ENCODE measurements around the gene ALAD. TPM values are rescaled to one million over a fixed set of nuclear protein-coding genes. Genes with fewer than 3 reads are reported as not detected.

The ALAD gene
- total and polyA plus RNA-seq, 9 of the 15 experiments (the other 6 are each of a cell fraction or from before 2014, with no cell fraction given): 1.3 to 12.7 (median 6.8) TPM

DNA sequence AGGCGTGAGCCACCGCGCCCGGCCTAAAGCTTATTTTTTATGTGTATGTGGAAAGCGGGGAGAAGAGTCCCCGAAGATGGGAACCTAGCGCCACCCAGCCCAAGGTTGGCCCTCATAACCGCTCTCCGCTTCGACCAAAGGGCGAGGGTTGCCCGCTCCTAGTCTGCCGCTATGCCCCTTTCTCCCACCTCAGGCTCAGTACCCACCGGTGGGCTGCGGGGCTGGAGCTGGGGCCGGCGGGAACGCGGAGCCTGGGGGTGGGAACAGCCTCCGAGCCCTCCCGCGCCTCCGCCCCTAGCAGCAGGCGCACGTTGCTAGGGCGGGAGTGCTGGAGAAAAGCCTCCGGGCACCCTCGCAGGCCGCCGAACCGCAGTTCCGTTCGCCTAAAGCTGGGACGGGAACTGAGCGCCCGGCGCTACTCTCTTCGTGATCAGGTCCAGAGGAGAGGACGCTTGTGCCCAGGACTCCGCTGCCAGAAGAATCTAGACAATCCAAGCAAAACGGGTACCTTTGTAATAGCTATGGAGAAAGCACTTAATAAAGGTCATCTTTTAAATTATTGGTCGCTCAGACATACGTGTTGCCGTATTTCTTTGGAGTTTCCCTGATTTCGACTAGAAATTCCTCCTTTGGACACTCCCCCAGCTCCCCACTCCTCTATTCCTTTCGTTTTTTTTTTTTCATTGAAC lies 60.9 kb downstream of the ALAD start, which contains the start of gene WDR31 (continued):
- TF ChIP-seq, protein P1, sequence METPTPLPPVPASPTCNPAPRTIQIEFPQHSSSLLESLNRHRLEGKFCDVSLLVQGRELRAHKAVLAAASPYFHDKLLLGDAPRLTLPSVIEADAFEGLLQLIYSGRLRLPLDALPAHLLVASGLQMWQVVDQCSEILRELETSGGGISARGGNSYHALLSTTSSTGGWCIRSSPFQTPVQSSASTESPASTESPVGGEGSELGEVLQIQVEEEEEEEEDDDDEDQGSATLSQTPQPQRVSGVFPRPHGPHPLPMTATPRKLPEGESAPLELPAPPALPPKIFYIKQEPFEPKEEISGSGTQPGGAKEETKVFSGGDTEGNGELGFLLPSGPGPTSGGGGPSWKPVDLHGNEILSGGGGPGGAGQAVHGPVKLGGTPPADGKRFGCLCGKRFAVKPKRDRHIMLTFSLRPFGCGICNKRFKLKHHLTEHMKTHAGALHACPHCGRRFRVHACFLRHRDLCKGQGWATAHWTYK (CRISPR knock-in tag; IDR thresholded peaks at IDR 0.05): no peak
- TF ChIP-seq, protein P2, sequence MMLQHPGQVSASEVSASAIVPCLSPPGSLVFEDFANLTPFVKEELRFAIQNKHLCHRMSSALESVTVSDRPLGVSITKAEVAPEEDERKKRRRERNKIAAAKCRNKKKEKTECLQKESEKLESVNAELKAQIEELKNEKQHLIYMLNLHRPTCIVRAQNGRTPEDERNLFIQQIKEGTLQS (IDR thresholded peaks at IDR 0.05): no peak
- TF ChIP-seq, protein P2 (CRISPR knock-in tag; conservative IDR thresholded peaks at IDR 0.05): no peak
- TF ChIP-seq, protein P3, sequence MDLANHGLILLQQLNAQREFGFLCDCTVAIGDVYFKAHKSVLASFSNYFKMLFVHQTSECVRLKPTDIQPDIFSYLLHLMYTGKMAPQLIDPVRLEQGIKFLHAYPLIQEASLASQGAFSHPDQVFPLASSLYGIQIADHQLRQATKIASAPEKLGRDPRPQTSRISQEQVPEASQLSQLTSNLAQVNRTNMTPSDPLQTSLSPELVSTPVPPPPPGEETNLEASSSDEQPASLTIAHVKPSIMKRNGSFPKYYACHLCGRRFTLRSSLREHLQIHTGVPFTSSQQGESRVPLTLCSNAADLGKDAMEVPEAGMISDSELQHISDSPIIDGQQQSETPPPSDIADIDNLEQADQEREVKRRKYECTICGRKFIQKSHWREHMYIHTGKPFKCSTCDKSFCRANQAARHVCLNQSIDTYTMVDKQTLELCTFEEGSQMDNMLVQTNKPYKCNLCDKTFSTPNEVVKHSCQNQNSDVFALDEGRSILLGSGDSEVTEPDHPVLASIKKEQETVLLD (IDR thresholded peaks at IDR 0.05): no peak
- peak; percentile 90 to 95 for TF ChIP-seq SIN3A (IDR thresholded peaks at IDR 0.05; ENCODE audit: borderline replicate concordance in 2 of 2, control insufficient read depth in 1 of 2, low read depth in 2 of 2, low read length in 2 of 2)
- peak; percentile 79; the same call in 1 of the 2 replicates for TF ChIP-seq TOE1 (IDR thresholded peaks at IDR 0.05; ENCODE audit: borderline replicate concordance)
- TF ChIP-seq TOE1 (CRISPR knock-in tag; IDR thresholded peaks at IDR 0.05; ENCODE audit: borderline replicate concordance, low read depth): no peak
- no peak for TF ChIP-seq KLF16 (IDR thresholded peaks at IDR 0.05)
- no peak for TF ChIP-seq PRMT5 (CRISPR knock-in tag; IDR thresholded peaks at IDR 0.05)
- peak; percentile 68 for TF ChIP-seq TAF7 (tag; IDR thresholded peaks at IDR 0.05)
- TF ChIP-seq STAG1 (CRISPR knock-in tag; IDR thresholded peaks at IDR 0.05; ENCODE audit: borderline replicate concordance): no peak
- no peak for TF ChIP-seq WHSC1 (IDR thresholded peaks at IDR 0.05; ENCODE audit: low read length)
- TF ChIP-seq SRF (CRISPR knock-in tag; IDR thresholded peaks at IDR 0.05): peak in 1 of 2 experiments; percentile 45; a peak in 1 of 4 replicates
- peak; percentile 68 to 83; a peak in 3 of 4 replicates for TF ChIP-seq TBL1XR1 (IDR thresholded peaks at IDR 0.05; ENCODE audit: low read length in 2 of 2)
- TF ChIP-seq EP300 (IDR thresholded peaks at IDR 0.05; ENCODE audit: low read length): no peak; the same call in 1 of the 2 replicates
- no peak for TF ChIP-seq XRCC3 (IDR thresholded peaks at IDR 0.05)
- TF ChIP-seq, protein P4, sequence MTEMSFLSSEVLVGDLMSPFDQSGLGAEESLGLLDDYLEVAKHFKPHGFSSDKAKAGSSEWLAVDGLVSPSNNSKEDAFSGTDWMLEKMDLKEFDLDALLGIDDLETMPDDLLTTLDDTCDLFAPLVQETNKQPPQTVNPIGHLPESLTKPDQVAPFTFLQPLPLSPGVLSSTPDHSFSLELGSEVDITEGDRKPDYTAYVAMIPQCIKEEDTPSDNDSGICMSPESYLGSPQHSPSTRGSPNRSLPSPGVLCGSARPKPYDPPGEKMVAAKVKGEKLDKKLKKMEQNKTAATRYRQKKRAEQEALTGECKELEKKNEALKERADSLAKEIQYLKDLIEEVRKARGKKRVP (CRISPR knock-in tag; IDR thresholded peaks at IDR 0.05): no peak
- TF ChIP-seq DIDO1 (tag; IDR thresholded peaks at IDR 0.05; ENCODE audit: low read depth): peak; percentile 92
- no peak for TF ChIP-seq ZC3H4 (CRISPR knock-in tag; IDR thresholded peaks at IDR 0.05; ENCODE audit: borderline replicate concordance)
- TF ChIP-seq TCFL5 (CRISPR knock-in tag; conservative IDR thresholded peaks at IDR 0.05): no peak
- TF ChIP-seq ZNF778 (CRISPR knock-in tag; IDR thresholded peaks at IDR 0.05): no peak
- TF ChIP-seq SREBF1 (IDR thresholded peaks at IDR 0.05; ENCODE audit: borderline replicate concordance, low read depth, low read length): 0 out of 2 replicates have a peak, but pooled peaks have one; percentile 42
- 0 out of 2 replicates have a peak, but pooled peaks have one; percentile 41 for TF ChIP-seq MTA1 (IDR thresholded peaks at IDR 0.05; ENCODE audit: borderline replicate concordance)
